HG03097 (cell line): ENCODE results near the gene SYNDIG1.

Source experiments
- ATAC-seq: cut with Tn5 transposase; IDR thresholded peaks from one replicate; pipeline ENCODE4 v1.9.1; 2021; ENCODE audit not compliant: unreplicated experiment, low FRiP score

SYNDIG1 gene

GRCh38 chr20:24469116-24469893 is at the start of gene SYNDIG1:
SYNDIG1 (plus strand) TSS chr20:24469629; CDS start chr20:24543098, 73,469 bp downstream.
- no peak for ATAC-seq

GRCh38 chr20:24419786-24420185 is 49.6 kb upstream of the SYNDIG1 start:
- no peak for ATAC-seq

- no peak for ATAC-seq
These were observed 48.9 kb upstream of the SYNDIG1 start for GRCh38 chr20:24420567-24420966.

- no peak for ATAC-seq
These were observed 48.4 kb upstream of the SYNDIG1 start for GRCh38 chr20:24421071-24421470.

DNA sequence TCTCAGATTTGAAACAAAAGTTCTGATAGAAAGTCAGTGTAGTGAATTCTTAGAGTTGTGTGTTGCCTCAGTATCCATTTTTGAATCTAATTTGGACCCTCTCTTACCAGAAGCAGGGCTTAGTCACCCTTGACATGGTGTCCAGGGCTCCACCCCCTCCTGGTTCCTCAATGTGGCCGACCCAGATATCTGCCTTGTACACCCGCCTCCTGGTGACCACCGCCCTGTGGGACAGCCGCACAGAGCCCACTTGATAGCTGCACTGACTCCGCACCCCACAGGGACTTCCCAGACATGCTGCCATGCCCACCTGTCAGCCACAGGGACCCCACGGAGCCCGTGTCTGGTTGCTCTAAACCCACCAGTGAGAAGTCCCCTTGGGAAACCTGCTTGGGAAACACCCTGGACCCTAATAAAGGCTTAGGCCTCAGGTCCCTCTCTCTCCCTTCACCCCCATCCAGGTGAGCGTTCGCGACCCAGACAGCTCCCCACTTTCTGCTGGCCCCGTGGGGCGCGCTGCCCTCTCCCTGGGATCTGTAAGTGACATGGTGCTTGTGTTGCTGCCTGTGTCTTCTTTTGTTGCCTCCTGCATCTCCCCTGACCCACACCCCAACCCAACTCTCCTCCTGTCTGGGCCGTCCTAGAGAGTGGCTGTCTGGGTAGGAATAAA is 47.2 kb upstream of the SYNDIG1 start:
- ATAC-seq: no peak

DNA sequence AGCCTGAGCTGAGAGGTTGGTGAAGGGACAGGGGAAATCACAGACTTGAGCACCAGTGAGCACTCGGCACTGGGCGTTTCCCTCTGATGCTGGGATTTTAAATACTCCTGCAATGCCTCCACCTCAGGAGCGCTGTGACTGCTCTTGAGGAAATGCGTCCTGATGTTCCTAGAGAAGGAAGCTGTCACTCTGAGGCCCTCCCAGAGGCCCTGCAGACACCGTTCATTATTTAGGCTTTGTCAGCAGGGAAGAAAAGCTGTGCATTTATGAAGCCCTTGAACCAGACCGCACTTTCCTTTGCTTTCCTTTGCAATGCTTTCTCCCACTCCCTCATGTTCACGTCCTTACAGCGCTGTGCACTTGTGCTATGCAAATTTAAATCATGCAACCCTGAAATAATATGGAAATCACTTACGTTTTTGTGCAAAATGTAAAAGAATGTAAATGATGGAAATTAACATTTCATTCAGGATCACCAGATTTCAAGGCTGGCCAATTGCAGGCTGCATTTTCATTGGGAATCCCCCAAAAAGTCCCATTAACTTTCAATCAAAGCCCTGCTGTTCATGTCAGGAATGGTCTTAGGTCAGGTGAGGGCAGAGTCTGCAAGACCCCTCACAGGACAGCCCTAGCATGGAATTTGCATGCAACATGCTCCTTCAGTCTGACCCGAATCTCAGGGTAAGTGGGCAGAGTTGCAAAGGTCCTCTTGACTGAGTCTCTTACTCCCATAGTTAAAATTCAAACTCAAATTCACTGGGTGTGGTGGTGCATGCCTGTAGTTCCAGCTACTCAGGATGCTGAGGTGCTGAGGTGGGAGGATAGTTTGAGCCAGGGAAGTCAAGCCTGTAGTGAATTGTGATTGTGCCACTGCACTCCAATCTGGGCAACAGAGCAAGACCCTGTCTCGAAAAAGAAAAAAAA is 45.8 kb upstream of the SYNDIG1 start:
- no peak for ATAC-seq

GRCh38 chr20:24425523-24426135 is 43.8 kb upstream of the SYNDIG1 start:
- no peak for ATAC-seq

DNA sequence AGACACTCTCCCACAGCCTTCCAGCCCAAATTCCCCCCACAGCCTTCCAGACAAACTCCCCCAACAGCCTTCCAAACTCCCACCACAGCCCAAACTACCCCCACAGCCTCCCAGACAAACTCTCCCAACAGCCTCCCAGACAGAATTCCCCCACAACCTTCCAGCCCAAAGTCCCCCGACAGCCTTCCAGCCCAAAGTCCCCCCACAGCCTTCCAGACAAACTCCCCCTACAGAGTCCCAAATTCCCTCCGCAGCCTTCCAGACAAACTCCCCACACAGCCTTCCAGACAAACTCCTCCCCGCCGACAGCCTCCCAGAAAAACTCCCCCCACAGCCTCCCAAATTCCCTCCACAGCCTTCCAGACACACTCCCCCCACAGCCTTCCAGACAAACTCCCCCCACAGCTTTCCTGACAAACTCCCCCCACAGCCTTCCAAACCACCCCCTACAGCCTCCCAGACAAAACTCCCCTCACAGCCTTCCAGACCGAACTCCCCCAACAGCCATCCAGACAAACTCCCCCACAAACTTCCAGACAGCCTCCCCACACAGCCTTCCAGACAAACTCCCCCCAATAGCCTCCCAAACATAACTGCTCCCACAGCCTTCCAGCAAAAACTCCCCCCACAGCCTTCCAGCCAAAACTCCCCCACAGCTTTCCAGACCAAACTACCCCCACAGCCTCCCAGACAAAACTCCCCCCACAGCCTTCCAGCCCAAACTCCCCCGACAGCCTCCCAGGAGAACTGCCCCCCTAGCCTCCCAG is 38.0 kb upstream of the SYNDIG1 start:
- ATAC-seq: no peak

DNA sequence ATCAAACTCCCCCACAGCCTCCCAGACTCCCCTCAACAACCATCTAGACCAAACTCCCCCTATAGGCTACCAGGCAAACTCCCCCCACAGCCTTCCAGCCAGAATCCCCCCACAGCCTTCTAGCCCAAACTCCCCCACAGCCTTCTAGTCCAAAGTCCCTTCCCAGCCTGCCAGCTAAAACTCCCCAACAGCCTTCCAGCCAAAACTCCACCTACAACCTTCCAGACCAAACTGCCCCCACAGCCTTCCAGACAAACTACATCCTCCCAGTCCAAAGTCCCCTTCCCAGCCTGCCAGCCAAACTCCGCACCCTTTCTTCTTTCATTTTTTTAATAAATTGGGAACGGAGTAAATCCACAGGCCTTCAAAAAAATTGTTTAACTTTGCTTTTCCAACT is 37.4 kb upstream of the SYNDIG1 start:
- no peak for ATAC-seq

DNA sequence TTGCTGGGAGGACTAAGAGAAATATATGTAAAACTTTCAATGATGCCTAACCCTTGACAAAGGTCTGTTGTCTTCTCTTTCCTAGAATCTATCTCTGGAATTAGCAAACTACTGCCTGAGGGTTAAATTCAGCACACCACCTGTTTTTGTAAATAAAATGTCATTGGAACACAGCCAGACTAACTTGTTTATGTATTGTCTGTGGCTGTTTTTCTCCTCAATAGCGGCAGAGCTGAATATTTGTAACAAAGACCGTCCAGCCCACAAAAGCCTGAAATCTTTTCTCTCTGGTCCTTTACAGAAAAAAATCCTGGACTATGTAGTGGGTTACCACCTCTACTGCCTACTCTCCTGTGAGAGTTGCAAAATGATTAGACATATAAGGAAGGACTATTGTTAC is 33.3 kb upstream of the SYNDIG1 start:
- no peak for ATAC-seq

DNA sequence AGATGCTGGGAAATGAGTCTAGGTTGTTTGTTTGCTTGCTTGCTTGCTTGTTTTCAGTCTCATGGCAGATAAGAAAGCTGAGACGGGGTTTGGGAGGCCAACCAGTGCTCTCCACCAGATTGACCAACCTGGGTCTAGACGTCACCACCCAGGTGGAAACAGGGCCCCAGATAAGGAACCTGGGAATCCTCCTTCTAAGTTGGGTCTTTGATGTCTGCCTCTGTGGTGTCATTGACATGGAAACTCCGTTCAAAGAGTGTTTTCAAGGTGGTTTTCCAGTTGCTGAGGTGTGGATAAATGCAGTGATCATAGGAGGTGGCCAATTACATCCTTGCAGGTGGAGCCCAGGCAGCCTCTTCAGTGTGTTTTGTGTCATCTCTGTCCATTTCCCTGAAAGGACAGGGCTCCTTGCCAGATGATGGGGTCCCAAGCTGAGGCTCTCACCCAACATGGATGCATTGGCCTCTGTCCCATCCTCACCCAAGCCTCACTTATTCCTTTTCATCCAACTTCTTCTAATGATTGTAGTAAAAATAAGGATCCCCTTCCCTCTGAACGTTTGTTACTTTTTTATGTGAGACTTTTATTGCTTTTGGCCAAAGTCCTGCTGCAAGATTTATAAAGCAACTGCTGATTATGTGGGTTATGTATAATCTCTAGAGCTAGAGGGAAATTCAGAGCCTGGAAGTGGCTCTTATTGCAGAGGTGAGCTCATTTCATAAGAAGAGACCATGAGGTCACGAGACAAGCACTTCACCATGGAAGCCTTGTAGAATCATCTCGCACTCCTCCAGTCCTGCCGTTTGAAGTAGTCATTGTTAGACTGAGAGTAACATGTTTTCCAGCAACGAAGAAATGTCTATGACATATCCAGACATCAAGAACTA is 32.0 kb upstream of the SYNDIG1 start:
- no peak for ATAC-seq

- ATAC-seq: no peak
These were observed 31.1 kb upstream of the SYNDIG1 start for GRCh38 chr20:24438331-24438730.

DNA sequence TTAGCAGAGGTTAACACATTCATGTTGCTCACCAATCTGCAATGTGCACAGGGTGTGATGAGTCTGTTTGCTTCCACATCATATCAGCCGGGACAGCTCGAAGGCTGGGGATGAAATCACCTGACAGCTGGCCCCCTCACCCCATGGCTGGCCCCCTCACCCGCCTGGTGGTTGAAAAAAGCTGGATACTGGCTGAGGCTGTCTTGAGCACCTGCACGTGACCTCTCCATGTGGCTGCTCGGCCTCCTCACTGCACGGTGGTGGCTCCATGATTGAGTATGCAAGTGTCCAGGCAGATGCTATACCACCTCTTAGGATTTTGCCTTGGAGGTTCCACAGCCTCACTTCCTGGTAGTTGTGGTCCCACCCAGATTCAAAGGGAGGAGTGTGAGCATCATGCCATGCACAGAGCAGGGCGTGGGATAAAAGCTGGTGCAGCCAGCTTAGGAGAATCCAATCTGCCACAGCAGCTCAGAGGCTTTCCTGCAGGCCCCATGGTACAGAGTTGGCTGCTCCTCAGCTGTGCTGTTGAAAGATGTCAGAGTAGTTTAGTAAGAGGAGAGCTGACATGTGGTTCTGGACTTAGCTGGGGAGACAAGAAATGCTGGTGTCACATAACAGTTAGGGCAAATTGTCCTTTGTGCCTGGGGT is 29.6 kb upstream of the SYNDIG1 start:
- ATAC-seq: no peak

DNA sequence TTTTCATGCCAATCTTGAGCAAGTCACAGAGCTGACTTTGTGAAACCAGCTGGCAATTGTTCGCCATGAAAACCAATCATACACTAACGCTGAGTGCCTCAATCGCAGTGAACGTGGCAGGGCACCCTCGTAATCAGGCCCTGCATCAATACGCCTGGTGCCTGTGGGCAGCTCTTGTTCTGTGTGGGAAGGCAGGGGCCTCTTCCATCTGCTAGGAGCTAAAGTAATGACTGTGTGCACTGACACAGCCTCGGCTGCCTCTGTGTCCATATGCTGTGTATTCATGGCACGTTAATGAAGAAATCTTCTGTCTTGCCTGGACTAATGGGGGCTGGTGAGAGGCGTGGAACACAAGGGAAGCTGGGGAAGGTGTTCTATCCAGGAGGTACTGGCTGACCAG is 27.8 kb upstream of the SYNDIG1 start:
- ATAC-seq: no peak

DNA sequence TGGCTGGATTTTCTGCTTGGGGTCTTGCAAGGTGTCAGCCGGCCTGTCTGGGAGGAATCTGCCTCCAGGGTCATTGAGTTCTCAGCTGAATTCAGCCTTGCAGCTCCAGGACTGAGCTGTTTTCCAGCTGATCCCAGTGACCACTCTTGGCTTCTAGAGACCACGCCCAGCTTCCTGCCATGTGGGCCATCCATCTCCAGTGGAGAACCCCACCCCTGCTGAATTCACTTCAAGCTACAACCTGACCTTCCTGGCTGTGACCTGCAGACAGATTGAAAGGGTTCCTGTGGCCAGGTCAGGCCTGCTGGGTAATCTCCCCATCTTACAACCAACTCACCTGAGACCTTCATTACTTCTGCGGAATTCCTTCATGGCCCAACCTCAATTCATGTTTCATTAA is 26.5 kb upstream of the SYNDIG1 start:
- ATAC-seq: no peak

GRCh38 chr20:24443436-24443835 is 26.0 kb upstream of the SYNDIG1 start:
- ATAC-seq: no peak

GRCh38 chr20:24444526-24445190 is 24.8 kb upstream of the SYNDIG1 start:
- no peak for ATAC-seq
